GM12891 (cell line): ENCODE data around the gene ATP8A2.
"Not testable (repeated sequence)": the region's sequence is repeated elsewhere in the genome, so short reads cannot be mapped to it uniquely, and the experiment has no call there.

ENCODE experiments used
- DNase-seq: peaks from one replicate; pipeline ENCODE4 v3.0.0; 2011; ENCODE audit warnings: low spot score; ENCODE audit not compliant: insufficient read length
- FAIRE-seq: peaks from 2 replicates; lab custom pipeline; 2011; peaks lifted over from hg19 to GRCh38; lab: Jason Lieb, UNC
- PAX5 ChIP-seq: IDR thresholded peaks from 2 replicates; pipeline ENCODE4 v1.6.1; 2011; ENCODE audit warnings: low read length, moderate library complexity, mild to moderate bottlenecking; ENCODE audit not compliant: insufficient read depth, severe bottlenecking
- POLR2A ChIP-seq: IDR thresholded peaks from 2 replicates; pipeline ENCODE4 v1.6.1; 2011; ENCODE audit warnings: low read depth, low read length, control low read depth
- POLR2AphosphoS5 ChIP-seq: IDR thresholded peaks from 2 replicates; pipeline ENCODE4 v1.6.1; 2011; ENCODE audit warnings: low read depth, low read length, control low read depth
- POU2F2 ChIP-seq: IDR thresholded peaks from 2 replicates; pipeline ENCODE4 v1.6.1; 2011; ENCODE audit warnings: low read depth, mild to moderate bottlenecking, control low read depth, low read length, moderate library complexity
- SPI1 ChIP-seq: IDR thresholded peaks from 2 replicates; pipeline ENCODE4 v1.6.1; 2011; ENCODE audit warnings: low read depth, low read length, control low read depth
- TAF1 ChIP-seq: IDR thresholded peaks from 2 replicates; pipeline ENCODE4 v1.6.1; 2011; ENCODE audit warnings: low read depth, low read length, control low read depth

ATP8A2 gene

DNA sequence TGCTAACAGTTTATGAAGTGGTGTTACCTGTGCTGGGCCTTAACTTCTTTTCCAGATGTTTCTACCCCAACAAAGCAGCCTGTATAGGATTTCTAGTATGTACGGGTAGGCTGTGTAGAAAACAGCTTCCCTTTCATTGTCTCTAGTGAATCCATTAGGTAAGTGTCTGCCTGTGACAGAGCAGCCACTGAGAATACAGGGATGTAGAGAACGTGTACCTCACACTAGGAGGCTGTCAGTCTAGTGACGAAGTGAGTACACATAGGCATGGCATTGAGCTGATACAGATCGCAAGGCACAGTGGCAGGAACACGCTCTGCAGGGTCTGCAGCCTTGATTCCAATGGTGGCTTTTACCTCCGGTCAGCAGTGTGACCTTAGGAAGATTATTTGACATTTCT is 562.4 kb downstream of the ATP8A2 start:
- DNase-seq (no peak), FAIRE-seq (no peak)
- no peak for TF ChIP-seq PAX5
- no peak for TF ChIP-seq POLR2A
- TF ChIP-seq TAF1, result no peak

DNA sequence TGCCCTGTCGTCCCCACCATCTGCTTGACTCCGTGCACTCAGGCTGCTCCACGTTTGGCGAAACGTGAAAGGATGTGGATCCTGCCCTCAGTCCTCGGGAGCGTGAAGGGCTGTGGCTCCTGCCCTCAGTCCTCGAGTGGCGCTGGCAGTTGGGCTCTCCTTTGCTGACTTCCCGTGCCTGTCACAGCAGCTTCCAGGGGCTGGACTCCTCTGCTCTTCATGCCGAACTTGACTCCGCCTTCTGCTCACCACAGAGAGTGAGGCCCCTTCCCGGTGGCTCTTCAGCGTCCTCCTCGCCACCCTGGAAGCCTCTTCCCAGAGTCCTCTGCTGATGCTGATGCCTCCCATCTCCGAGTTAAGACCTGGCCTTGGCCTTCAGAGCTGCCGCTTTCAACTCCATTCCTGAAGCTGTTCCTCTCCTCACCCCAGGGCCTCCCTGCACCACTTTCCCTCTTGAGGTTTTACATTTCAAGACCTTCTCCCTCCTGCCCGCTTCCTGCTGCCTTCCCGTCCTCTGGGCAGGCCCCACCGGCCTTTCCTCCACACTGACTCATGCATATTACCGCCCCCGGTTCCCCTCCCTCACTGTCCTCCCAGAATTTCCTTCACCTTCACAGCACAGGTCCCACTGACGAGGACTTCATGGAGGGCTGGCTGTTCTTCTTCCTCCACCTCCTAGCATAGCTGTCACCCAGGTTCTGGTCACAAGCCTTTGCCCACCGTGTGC is 568.4 kb downstream of the ATP8A2 start:
- FAIRE-seq, result no peak
- DNase-seq, result no peak
- TF ChIP-seq POU2F2, result no peak
- no peak for TF ChIP-seq SPI1
- no peak for TF ChIP-seq TAF1
- no peak for TF ChIP-seq POLR2AphosphoS5
- TF ChIP-seq POLR2A, result no peak
- no peak for TF ChIP-seq PAX5

DNA sequence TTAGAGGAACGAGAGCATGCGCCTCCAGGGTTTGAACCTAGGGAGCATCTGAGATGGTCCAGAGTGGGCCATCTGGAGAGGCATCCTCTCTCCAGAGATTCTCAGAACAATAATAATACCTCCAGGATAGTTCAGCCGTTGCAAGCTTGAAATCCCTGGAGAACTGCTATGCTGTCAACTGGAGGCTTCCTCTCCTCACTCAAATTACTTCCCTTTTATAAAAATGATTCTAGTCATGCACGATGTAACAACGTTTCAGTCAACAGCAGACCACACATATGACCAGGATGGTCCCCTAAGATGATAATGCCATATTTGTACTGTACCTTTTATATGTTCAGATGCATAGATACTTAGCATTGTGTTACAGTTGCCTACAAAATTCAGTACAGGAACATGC is 571.3 kb downstream of the ATP8A2 start:
- DNase-seq, result no peak
- no peak for FAIRE-seq
- TF ChIP-seq PAX5 (no peak), POLR2A (no peak), POU2F2 (no peak), SPI1 (no peak), POLR2AphosphoS5 (no peak), TAF1 (no peak)

DNA sequence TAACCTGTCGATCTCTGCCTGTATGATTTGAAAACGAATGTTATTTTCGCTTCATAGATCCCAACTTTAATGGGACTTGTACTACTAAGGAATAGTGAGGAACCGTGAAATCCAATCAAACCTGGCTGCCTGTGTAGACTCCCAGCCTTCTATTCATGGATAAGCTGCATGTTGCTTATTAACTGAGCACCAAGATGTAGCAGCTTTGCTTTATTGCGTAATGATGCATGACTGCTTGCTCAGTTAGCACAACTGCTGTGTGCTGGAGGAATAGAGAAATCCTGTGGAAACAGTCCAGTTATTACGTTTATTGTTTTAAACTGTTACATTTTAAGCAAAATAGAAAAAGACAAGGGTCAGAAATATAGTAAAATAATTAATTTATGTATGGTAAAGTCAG is 571.9 kb downstream of the ATP8A2 start:
- TF ChIP-seq SPI1 (no peak), POLR2A (no peak), POU2F2 (no peak), TAF1 (no peak), PAX5 (no peak), POLR2AphosphoS5 (no peak)
- FAIRE-seq (no peak), DNase-seq (no peak)

DNA sequence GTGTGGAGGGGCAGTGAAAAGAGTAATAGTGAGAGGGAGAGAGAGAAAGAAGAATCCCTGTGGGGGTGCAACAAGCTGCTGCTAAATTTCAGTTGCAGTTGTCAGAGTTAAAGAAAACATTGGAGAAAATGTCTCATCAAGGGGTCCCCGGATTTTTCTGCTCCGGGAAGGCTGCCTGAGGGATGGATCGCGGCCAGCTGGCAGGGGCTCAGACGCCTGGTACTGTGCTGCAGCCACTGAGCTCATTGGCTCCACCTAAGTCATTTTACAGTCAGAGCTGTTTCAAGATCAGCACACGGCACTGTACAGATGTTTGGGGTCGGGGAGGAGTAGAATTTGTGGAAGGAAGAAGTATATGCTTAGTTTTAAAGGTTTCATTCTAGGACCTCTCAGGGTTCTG is 573.8 kb downstream of the ATP8A2 start:
- FAIRE-seq (no peak), DNase-seq (no peak)
- TF ChIP-seq POLR2A (no peak), SPI1 (no peak), POU2F2 (no peak), POLR2AphosphoS5 (no peak)

DNA sequence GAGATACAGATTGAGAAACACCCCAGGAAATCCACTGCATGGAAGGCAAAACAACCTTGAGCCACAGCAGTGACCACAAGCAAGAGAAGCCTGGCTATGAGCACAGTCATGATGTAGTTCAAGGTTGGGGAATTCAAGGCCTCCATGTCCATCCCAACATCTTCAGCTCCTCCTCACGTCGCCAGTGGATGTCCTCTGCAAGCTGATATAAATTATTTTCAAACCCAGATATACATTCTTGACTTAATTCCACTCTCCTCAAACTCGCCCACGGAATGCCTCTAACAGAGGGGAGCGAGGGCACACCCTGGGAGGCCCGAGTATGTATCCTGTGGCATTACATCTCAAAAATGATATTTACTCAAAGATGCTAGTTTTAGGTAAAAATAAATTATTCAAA is 574.5 kb downstream of the ATP8A2 start:
- TF ChIP-seq PAX5, result no peak
- TF ChIP-seq POLR2AphosphoS5, result no peak
- no peak for TF ChIP-seq POLR2A
- no peak for TF ChIP-seq TAF1
- no peak for TF ChIP-seq POU2F2
- no peak for TF ChIP-seq SPI1
- FAIRE-seq (no peak), DNase-seq (no peak)

DNA sequence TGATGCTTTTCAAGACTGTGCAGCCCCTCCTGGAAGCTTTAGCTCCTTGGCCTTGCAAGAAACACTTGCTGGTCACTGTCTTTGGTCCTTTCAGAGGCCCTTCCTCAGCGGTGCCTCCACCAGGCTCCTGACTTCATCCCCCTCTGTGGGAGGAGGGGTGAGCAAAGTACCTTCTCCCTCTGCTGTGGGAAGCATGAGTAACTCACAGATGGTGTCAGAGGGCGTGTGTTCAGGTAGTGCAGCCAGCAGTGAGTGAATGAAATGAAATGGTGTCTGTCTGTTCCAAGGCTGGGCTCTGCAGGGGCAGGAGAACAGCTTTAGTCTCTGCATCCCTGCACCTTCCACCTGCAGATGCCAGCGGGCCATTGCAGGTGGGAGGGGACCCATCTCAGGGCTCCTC is 577.1 kb downstream of the ATP8A2 start:
- no peak for DNase-seq
- TF ChIP-seq SPI1 (no peak), PAX5 (no peak), TAF1 (no peak), POLR2A (no peak), POU2F2 (no peak), POLR2AphosphoS5 (no peak)
- no peak for FAIRE-seq

DNA sequence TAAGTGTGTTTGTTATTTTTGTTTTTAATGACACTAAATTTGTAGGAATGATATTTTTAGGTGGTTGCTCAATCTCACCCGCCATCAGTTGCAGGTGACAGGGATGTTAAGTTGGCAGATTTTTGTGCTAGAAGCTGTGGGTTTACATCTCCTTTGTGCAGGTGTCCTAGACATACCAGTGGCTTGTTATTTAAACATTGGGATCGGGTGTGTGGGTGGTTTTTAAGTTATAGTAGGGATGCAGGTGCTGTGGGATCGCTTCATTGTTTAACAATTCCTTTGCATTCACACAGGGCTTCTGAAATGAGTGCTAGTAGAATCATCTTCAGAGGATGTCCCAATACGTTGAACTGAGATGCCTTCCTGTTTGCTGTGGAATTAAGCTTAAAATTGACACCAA is 580.1 kb downstream of the ATP8A2 start:
- FAIRE-seq (no peak), DNase-seq (no peak)
- TF ChIP-seq SPI1 (no peak), POLR2A (no peak), POU2F2 (no peak), PAX5 (no peak), POLR2AphosphoS5 (no peak), TAF1 (no peak)

DNA sequence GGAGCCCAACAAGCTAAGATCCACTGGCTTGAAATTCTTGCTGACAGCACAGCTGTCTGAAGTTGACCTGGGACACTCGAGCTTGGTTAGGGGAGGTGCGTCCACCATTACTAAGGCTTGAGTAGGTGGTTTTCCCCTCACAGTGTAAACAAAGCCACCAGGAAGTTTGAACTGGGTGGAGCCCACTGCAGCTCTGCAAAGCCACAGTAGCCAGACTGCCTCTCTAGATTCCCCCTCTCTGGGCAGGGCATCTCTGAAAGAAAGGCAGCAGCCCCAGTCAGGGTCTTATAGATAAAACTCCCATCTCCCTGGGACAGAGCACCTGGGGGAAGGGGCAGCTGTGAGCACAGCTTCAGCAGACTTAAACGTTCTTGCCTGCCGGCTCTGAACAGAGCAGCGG is 582.3 kb downstream of the ATP8A2 start:
- FAIRE-seq, DNase-seq: not testable (repeated sequence)

DNA sequence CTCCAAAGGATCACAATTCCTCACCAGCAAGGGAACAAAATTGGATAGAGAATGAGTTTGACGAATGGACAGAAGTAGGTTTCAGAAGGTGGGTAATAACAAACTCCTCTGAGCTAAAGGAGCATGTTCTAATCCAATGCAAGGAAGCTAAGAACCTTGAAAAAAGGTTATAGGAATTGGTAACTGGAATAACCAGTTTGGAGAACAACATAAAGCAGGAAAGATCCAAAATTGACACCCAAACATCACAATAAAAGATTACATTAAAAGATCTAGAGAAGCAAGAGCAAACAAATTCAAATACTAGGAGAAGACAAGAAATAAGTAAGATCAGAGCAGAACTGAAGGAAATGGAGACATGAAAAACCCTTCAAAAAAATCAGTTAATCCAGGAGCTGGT is 583.2 kb downstream of the ATP8A2 start:
- not testable (repeated sequence) for DNase-seq, FAIRE-seq
